Forelimb muscle (tissue), 1 donor: ENCODE measurements around the gene OAF. TPM values are rescaled to one million over a fixed set of nuclear protein-coding genes. Genes with fewer than 3 reads are reported as not detected.
"Not testable (repeated sequence)": the region's sequence is repeated elsewhere in the genome, so short reads cannot be mapped to it uniquely, and the experiment has no call there.

Source experiments
- DNase-seq: peaks from one replicate; pipeline ENCODE4 v3.0.0-alpha.2; 2013; ENCODE audit warnings: low read depth
- polyA plus RNA-seq: library from polyadenylated mRNA; unstranded; fragments of 120-200 nt; gene quantifications from one replicate; pipeline ENCODE4 v1.2.1, GENCODE V29; 2013; ENCODE audit not compliant: insufficient read length

The OAF gene
- polyA plus RNA-seq, 1 donor: 48.6 TPM

GRCh38 chr11:120270386-120270785 lies 59.6 kb downstream of the OAF start:
- no peak for DNase-seq

DNA sequence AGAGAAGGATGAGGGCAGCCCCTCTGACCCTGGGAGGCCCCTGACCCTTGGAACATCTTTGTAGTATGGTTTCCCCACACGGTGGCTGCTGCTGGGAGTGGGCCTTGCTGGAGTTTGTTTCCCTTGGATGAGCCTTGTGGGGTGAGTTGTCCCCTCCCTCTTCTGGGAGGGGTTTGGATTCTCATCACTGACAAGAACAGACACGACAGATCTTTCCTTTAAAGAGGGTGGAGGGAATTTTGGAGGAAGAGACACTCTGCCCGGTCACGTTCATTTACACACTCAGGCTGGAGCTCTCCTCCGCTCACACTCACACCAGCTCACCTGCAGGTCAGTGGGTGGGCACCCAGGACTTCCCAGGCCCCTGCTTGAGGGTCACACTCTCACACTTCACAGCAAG lies 60.8 kb downstream of the OAF start:
- no peak for DNase-seq

DNA sequence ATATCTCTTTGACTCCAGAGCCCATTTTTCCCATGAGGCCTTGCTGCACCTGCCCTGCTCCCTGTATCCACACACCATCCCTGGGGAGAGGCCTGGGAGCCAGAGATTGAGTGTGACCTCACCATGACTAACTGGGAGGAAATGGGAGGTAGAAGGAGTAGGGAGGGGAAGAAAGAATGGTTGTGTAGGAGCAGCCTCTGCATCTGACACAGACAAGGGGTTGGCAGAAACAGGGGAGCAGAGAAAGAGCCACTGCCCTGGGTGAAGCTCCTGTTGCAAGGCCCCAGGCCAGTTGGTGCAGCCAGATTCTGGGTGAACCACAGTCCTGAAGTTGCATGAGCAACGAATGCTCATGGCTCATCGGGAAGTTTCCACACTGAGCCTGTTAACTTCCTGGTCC lies 61.5 kb downstream of the OAF start:
- DNase-seq: no peak

GRCh38 chr11:120273432-120273831 lies 62.6 kb downstream of the OAF start:
- DNase-seq: no peak

GRCh38 chr11:120273956-120274355 lies 63.1 kb downstream of the OAF start:
- not testable (repeated sequence) for DNase-seq

DNA sequence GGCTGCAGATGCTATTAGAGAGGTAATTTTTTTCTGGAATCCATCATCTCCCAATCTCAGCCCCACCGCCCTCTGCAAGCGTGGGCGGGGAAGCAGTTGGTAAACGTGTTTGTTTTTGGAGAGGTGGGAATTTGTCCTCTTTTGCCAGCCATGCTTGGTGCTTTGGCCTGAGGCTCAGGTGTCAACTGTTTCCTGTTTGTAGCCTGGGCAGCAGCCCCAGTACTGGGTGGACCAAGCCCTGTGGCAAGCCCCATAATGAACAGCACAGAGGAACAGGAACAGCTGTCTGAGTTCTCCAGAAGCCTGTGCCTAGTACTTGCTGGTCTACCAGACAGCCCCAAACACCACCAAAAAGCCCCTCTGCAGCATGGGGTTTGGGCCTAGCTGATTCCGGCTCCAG lies 68.7 kb downstream of the OAF start:
- DNase-seq: no peak

Other genes with a start within 250 kb of the OAF start
- gene TRIM29, start 72.9 kb upstream of the OAF start, polyA plus RNA-seq: not detected
- 0.04 TPM for gene POU2F3, start 29.1 kb downstream of the OAF start, polyA plus RNA-seq
- gene TLCD5, start 114.3 kb downstream of the OAF start, polyA plus RNA-seq: 9.6 TPM
- gene ARHGEF12, start 125.4 kb downstream of the OAF start, polyA plus RNA-seq: 34.2 TPM